Stimulated activated CD4-positive, alpha-beta T cell treated with anti-CD3 and anti-CD28 coated beads, TNF-alpha, amount 100 ng/mL, for 48 hours (primary cell): Measurements from ENCODE around the gene MAMSTR.
A peak's percentile ranks its signal among the peaks of the same experiment; 100 is the strongest.

ENCODE experiments used
- DNase-seq, 3 donors: peaks; one replicate each; pipeline ENCODE4 v3.0.0-alpha.2; 2020; ENCODE audit warnings: low read depth in 3 of 3

The MAMSTR gene

GRCh38 chr19:48746110-48746509, 26.6 kb upstream of the MAMSTR start:
- DNase-seq = no peak

GRCh38 chr19:48745208-48745995, 25.9 kb upstream of the MAMSTR start:
- peak in 2 of 3 donors; percentile 29 to 53 for DNase-seq

DNA sequence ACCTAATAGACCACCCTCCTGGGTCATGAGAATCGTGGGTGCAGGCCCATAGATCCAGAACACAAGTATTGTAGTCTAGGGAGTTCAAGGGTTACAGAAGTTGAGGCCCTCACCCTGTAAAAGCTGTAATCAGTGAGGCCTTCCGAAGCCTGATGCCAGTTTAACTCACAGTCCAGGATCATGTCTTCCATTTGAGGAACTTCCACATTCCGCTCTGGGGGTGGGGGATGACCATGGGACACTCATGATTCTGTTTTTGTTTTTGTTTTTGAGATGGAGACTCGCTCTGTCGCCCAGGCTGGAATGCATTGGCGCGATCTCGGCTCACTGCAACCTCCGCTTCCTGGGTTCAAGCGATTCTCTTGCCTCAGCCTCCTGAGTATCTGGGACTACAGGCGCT, 22.6 kb upstream of the MAMSTR start:
- DNase-seq = no peak

DNA sequence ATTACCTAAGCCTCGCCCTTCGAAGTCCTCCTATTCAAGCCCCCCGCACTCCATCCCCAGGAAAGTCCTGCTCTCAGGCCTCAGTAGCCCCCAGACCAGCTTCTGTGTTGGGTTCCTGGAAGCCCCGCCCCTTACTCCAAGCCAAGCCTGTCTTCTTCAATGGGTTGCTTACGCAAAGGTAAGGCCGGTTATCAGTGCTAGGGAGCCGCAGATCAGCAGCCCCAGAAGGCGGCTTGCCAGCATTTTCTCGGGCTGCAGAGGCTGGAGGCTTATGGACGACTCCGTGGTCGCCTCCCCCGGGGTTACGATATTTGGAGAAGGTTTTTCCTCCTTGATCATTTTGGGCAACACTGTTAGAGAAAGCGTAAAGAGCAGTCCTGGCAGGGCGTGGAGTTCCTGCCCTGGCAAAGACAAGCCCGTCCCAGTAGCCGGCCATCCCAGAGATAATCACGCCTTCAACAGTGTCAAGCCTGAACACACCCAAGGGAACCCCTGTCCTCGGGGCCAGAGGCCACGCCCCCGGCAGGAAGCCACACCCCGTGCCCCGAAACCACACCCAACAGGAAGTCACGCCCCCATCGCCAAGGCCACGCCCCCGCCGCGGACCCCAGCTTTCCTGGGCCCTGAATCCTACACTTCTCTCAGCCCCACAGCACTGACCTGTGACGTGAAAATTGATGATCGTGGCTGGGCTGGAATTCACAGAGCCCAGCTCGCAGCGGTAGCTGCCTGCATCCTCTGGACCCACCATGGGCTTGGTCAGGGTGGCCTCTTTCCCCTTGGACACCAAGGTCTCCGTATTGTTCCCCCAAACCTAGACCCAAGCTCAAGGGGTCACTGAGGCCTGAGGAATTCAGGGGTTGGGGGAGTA, 21.8 kb upstream of the MAMSTR start:
- no peak for DNase-seq

DNA sequence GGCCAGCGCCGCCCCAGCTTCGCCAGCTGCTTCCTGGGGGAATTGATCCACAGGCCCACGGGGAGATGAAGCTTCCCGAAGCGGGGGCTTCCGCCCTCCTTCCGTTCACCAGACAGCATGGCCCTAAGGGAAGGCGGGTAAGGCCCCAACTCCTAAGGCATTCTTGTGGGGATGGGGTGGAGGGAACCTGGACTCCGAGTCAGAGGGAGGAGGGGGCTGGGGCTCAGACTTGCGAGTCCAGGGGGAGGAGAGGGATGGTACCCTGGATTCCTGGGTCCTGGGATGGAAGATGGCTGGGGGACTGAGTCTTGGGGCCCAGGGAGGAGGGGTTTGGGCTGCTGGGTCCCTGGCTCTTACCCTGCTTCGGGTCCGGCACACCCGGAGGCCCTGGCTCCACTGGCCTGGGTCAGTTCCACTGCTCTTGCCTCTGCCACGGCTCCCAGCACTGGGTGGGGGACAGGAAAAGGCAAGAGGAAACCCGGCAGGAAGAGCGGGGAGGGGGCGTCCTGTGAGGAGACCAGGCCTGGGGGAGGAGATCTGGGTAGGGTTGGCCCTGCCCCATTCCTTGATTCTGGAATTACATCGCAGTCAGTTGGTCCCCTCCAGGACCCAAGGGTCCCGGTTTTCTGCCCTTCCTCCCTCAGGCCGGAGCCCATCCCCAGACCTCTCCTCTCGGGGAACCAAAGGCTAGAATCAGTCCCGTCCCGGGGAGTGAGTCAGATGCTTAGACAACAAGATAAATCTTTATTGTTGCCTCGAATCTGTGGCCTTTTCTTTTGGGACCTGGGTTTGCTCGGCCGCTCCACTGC, 20.8 kb upstream of the MAMSTR start, which contains the start of gene RASIP1:
Gene RASIP1, minus strand, starts transcription at position 447 of the 809 bp plus-strand sequence. Its CDS starts 328 bp downstream, at position 119.
- no peak for DNase-seq

- DNase-seq = no peak
Observed at GRCh38 chr19:48739404-48740163, 20.1 kb upstream of the MAMSTR start.

DNA sequence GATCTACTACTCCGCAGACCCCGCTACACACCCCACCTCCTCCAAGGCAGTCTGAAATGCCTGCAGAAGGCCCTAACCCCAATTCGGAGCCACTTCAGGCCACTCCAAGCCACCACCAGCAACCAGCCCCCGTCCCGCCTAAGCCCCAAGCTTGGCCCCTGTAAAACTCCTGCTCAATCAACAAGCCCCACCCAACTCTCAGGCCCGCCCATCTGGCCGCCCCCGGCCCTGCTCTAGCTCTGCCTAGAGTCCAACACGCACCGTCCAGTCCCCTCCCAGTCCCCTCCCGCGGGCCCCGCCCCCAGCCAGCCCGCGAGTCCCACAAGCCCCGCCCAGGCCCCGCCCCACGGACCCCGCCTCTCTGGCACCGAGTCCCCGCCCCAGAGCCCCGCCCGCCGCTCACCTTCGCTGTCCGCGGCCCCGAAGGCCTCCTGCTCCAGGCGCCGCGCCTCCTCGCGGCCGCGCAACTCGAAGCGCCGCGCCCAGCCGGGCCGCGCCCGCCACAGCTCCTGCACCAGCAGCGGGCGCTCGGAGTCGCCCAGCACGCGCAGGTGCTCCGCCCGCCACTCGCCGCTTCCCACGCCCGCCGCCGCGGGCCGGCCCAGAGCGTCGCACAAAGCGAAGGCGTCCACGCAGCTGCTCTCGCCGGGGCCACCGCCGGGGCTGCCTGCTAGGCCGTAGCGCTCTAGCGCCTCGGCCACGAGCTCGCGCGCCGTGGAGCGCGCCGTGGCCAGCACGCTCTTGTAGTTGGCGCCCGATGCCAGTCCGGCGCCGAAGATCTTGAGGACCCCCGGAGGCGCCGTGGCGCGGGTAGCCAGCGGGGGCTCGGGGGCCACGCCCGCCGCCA, 19.3 kb upstream of the MAMSTR start:
- DNase-seq = peak; percentile 89 to 99 (median 95)

DNA sequence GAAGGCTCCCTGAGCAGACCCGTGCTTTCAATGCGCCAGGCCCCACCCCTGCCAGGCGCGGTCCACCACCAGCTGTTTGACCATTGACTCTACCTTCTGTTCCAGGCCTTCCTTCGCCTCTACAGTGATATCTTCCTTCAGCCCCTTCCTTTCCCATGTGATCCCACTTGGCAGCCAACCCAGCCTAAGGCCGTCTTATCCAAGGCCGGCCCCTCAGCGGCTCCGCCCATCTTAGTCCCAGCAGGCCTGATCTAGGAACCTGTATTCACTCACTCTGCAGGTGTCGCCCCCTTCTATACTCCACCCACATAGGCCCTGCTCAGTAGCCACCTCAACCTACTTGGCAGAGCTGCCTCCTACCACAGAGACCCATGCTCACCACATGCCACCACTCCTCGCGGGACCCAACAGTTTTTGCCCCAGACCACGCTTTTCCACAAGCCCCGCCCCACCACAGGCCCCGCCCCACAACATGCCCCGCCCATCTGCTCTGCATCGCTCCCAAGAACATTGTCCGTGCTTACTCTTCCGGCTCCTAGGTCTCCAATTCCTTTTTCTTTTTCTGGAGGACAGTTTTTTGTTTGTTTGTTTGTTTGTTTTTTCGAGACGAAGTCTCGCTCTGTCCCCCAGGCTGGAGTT, 18.0 kb upstream of the MAMSTR start:
- no peak for DNase-seq

DNA sequence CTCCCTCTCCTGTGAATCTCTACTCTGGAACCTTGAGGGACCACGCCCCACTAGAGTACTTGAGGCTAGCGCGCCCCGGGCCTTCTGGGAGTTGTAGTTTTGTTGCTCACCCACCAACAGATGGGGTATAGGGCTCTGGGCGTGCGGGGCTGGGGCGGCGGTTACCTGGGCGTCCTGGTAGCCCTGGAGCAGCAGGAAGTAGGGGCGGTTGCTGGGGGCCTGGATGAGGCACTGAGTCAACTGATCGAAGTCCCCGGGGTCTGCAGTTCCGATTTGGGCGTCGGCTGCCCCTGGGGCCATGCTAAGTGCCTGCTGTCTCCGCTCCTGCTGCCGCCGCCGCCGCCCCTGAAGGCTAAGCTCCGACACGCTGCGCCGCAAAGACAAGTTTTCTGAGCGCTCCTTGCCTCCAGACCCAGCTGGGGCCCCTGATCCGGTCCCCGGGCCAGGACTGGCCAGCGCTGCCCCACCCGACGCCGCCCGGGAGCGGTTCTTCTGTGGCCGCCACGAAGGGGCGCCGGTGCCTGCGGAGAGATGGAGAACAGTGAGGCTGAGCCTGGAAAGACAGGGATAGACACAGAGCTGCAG, 15.6 kb upstream of the MAMSTR start:
- DNase-seq = no peak

DNA sequence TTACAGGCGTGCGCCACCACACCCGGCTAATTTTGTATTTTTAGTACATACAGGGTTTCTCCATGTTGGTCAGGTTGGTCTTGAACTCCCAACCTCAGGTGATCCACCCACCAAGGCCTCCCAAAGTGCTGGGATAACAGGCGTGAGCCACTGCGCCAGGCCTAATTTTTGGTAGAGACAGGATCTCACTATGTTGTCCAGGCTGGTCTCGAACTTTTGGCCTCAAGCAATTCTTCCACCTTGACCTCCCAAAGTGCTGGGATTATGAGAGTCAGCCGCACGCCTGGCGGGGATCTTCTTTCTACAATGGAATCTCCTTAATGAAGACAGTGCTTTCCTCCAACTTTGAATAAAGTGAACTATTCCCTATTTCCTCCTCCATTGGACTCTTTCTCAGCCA, 15.1 kb upstream of the MAMSTR start:
- DNase-seq = no peak

DNA sequence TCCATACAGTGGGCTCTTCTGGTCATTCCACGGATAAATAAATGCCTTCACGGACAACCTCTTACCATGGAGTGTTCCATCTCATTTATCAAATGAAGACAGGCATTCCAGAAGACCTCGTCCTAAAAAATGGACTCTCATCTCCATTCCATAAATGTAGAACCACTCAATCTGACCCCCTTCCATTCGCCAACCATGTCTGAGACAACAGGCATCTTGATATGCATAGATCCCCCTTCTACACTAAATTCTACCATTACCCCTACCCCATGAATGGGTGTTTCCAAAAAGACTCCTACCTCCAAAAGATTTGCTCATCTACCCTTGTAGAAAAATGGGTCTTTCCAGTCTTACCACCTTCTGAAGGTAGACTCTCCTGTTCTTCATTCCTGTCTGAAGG, 11.9 kb upstream of the MAMSTR start:
- no peak for DNase-seq

GRCh38 chr19:48728911-48729664, 9.6 kb upstream of the MAMSTR start:
- DNase-seq = no peak

DNA sequence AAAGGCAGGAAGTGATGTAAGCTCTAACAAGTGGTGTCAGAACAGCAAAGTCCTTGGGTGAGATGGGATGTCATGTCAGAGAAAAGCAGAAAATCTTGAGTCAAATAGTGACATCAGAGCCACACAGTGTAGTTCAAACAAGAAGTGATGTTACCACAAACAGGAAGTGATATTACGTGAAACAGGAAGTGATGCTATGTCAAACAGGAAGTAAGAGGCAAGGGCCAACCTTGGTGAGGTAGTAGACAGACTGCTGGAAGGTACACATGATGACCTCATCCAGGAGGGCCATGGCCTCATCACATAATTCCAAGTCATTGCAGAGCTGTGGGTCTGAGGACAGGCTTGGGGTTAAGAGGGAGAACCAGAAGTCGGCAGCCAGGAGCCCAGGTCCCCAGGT, 7.0 kb upstream of the MAMSTR start:
- DNase-seq = no peak

- no peak for DNase-seq
Observed at GRCh38 chr19:48724796-48725753, 5.5 kb upstream of the MAMSTR start.

GRCh38 chr19:48722196-48722708, 2.7 kb upstream of the MAMSTR start:
- no peak for DNase-seq

DNA sequence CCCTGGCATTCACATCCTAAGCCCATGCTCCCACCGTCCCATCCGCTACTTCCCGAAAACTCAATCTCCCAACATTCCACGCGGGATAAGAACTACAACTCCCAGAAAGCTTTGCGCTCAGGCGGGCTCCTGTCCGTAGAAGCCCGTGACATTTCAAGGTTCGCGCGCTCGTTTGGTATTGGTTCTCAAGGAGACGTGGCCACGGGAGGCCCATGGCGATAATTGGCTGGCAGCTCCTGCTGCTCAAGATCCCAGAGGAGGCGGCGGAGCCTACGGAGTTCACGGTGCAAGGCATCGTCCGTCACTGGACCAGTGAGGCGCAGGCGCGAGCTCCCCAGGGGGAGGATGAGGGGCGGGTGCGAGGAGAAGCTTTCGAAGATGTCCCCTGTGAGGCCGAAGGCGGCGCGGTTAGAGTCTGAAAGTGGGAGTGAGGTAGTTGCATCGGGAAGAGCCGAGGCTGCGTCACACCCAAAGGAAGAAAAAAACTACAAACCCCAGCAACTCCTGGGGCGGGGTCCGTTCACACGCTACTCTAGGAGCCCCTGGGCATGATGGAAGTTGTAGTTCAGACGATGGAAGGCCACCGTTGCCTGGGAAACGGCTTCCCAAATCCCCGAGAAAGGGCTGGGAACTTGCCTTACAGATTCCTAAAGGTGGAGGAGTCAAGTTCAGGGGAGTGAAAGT, 1.2 kb upstream of the MAMSTR start:
- DNase-seq = peak; percentile 87 to 92 (median 90)

DNA sequence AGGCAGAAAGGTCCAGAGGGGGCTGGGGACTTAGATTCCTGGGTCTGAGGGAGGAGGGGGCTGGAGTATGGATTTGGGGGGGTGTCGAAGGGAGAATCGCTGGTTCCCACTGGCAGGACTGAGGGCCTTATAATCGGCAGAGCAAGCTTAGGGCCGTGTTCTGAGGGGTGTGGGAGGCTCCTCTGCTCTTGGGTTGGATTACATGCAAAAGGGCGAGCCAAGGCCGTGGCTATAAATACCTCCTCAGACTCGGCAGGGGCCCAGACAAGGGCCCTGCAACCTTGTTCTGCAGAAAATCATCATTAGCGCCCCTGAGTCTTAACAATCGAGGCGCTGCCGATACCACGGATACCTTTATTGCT, 707 bp upstream of the MAMSTR start:
- DNase-seq = no peak
